BJ (cell line): Measurements from ENCODE around the gene PCP4. TPM values are rescaled to one million over a fixed set of nuclear protein-coding genes. Genes with fewer than 3 reads are reported as not detected.

Source experiments
- CTCF ChIA-PET: fragments of 350-600 bp; formaldehyde crosslinking; extraction: SDS; loops from one replicate; lab custom pipeline; 2021; ENCODE audit warnings: antibody characterized with exemption, inconsistent platforms; lab: Yijun Ruan, JAX
- POLR2A ChIA-PET: fragments of 300-600 bp; sonication (Branson Sonifier 250); formaldehyde crosslinking; extraction: SDS; loops from one replicate; lab custom pipeline; 2021; ENCODE audit warnings: antibody characterized with exemption; lab: Charles Lee
- DNase-seq: peaks from one replicate; pipeline ENCODE4 v3.0.0-alpha.2; 2011; ENCODE audit warnings: low read depth
- H3K27me3 ChIP-seq: 2 replicates; pipeline ENCODE4 v1.6.0; 2011; ENCODE audit warnings: low read length; ENCODE audit not compliant: control insufficient read depth, insufficient read depth
- H3K36me3 ChIP-seq: 2 replicates; pipeline ENCODE4 v1.5.1; 2011; ENCODE audit warnings: low read length; ENCODE audit not compliant: control insufficient read depth, insufficient read depth
- H3K4me3 ChIP-seq: 2 replicates; pipeline ENCODE4 v1.5.1; 2011; ENCODE audit warnings: low read depth, mild to moderate bottlenecking, control low read depth, low read length
- CTCF ChIP-seq: IDR thresholded peaks from 2 replicates; pipeline ENCODE4 v1.5.1; 2011; ENCODE audit warnings: low read depth, mild to moderate bottlenecking, control low read depth, inconsistent platforms, low read length, moderate library complexity; ENCODE audit not compliant: insufficient read depth
- polyA minus RNA-seq: library from RNA; depleted of rRNA, polyadenylated mRNA; stranded (reverse); fragments of >200 nt; gene quantifications from 2 replicates; pipeline ENCODE4 v1.2.3, GENCODE V29; 2011; rRNA and poly(A)+ RNA removed
- polyA plus RNA-seq: library from polyadenylated mRNA; depleted of rRNA; stranded (reverse); fragments of >200 nt; gene quantifications from 2 replicates; pipeline ENCODE4 v1.2.3, GENCODE V29; 2011; rRNA removed

PCP4 gene
- polyA plus RNA-seq (not detected in 2 replicates), polyA minus RNA-seq (not detected in 2 replicates)

DNA sequence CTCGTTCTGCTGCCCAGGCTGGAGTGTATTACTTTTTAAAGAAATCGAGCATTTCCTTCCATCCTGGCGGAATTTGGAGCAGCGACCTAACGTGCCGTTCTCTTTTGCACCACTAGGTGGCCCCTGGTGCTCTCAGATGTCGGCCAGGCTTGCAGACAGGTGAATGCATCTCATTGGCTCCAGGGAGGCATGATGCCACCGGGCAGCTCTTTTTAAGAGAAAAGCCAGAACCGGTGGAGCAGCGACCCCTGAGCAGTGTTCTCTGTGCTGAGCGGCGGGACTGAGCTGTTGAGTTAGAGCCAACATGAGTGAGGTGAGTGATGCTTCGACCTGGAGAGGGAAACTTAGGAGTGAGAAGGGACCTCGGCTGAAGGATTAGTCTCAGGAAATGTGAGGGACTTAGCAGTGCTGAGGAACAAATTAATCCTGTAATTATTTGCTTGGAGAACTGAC, at the start of gene PCP4:
TSS of gene PCP4 (plus strand) at position 241 of the 453 bp plus-strand sequence. CDS start at position 305, 64 bp downstream.
- H3K36me3 ChIP-seq = no peaks in the 10 kb centered on the region
- peak; percentile 62 for TF ChIP-seq CTCF
- POLR2A ChIA-PET = no interaction called here
- H3K4me3 ChIP-seq = no peak within 1 kb of the TSS
- H3K27me3 ChIP-seq = no peaks in the 10 kb centered on the region
- CTCF ChIA-PET = interaction anchor here (1.0 to 1.2 kb wide), 2 partner anchors 9 to 80 kb away, joined by 3 to 4 read pairs; no protein-coding TSS in a partner anchor
- DNase-seq = no peak

DNA sequence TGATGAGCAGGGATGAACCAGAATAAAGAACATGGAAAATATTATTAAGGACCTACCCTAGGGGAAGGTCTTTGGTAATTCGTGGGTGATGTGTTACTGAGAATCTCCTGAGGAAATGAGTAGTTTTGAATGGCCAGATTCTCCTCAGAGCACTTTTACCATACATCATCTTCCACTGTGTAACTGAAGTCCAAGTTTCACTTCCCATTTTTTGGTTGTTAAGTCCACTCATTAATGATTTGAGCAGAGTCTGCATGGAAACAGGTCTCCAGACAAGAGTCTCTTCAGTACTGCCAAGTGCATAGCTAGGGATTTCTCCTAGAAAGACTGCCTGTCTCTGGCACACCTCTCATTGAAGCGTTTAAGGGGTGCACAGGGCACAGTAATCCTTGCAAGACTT, 48.7 kb upstream of the PCP4 start:
- DNase-seq = no peak
- H3K36me3 ChIP-seq = no peaks in the 10 kb centered on the region
- no peaks in the 10 kb centered on the region for H3K27me3 ChIP-seq
- no peak for TF ChIP-seq CTCF
- ChIA-PET CTCF (no interaction called here), POLR2A (no interaction called here)
- no peak overlapping the region for H3K4me3 ChIP-seq

- ChIA-PET CTCF (no interaction called here), POLR2A (no interaction called here)
- no peak for DNase-seq
- no peaks in the 10 kb centered on the region for H3K27me3 ChIP-seq
- TF ChIP-seq CTCF = no peak
- no peaks in the 10 kb centered on the region for H3K36me3 ChIP-seq
- no peak overlapping the region for H3K4me3 ChIP-seq
Observed at GRCh38 chr21:39822042-39822441, 45.2 kb upstream of the PCP4 start.

DNA sequence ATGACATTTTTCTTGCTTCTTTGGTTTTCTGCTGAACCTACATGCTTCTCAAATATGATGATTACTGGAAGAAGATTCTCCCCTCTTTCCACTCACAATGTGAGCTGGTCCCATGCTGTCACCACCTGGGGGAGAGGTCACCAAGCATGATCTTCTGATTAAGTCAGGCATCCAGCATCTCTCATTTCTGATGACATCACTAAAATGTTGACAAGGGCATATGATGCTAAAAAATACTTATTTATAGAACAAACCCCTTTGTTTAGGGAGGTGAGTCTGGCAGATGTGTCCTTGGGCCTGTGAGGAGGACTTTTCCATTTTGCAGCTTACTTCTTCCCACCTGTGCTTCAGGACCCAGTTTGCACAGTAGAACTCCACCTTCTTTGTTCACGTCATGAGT, 42.0 kb upstream of the PCP4 start:
- ChIA-PET POLR2A (no interaction called here), CTCF (interaction anchor here (0.6 kb wide), 1 partner anchor 280 kb away, joined by 4 read pairs; no protein-coding TSS in a partner anchor)
- no peaks in the 10 kb centered on the region for H3K27me3 ChIP-seq
- DNase-seq = no peak
- TF ChIP-seq CTCF = no peak
- H3K36me3 ChIP-seq = no peaks in the 10 kb centered on the region
- H3K4me3 ChIP-seq = no peak overlapping the region

GRCh38 chr21:39834543-39834942, 32.7 kb upstream of the PCP4 start:
- TF ChIP-seq CTCF = no peak
- Histone ChIP-seq H3K36me3 (no peaks in the 10 kb centered on the region), H3K4me3 (no peak overlapping the region), H3K27me3 (no peaks in the 10 kb centered on the region)
- POLR2A ChIA-PET = no interaction called here
- CTCF ChIA-PET = no interaction called here
- DNase-seq = no peak
